ENCODE data around the gene NUDT8.
A peak's percentile ranks its signal among the peaks of the same experiment; 100 is the strongest.
"Not testable (repeated sequence)": the region's sequence is repeated elsewhere in the genome, so short reads cannot be mapped to it uniquely, and the experiment has no call there.

Gene NUDT8

GRCh38 chr11:67606093-67606491 is 23.6 kb downstream of the NUDT8 start:
- Histone ChIP-seq H3K4me3 (ENCODE audit: control insufficient read depth in 1 of 7, extremely low read depth in 1 of 7, insufficient read depth in 4 of 7, low read depth in 2 of 7, low read length in 6 of 7) (peak overlapping the region in 6 of 7 experiments; percentile 89 to 98 (median 90)), H3K9me3 (ENCODE audit: control extremely low read depth in 1 of 5, control insufficient read depth in 4 of 5, insufficient read depth in 2 of 5, low read depth in 1 of 5, low read length in 4 of 5) (no peaks in the 10 kb centered on the region), H3K4me1 (ENCODE audit: control extremely low read depth in 1 of 4, control insufficient read depth in 4 of 4, insufficient read depth in 4 of 4, low read length in 3 of 4) (peaks cover 8 to 44% (median 20%) of the 10 kb centered on the region in 4 experiments), H3K27me3 (replicated peaks in 2 of 5; ENCODE audit: control insufficient read depth in 4 of 5, insufficient read depth in 5 of 5, low read length in 4 of 5) (no peaks in the 10 kb centered on the region), H3K36me3 (ENCODE audit: control insufficient read depth in 4 of 4, insufficient read depth in 4 of 4, low read length in 3 of 4) (peaks cover 0 to 30% (median 14%) of the 10 kb centered on the region in 4 experiments), H3K27ac (ENCODE audit: insufficient read depth in 1 of 2, low read depth in 1 of 2, low read length in 2 of 2, poor library complexity in 1 of 2, severe bottlenecking in 2 of 2) (peak overlapping the region in 1 of 2 experiments; percentile 61)
- CTCF ChIA-PET = interaction anchor here (0.9 to 1.4 kb wide), 5 partner anchors 14 to 59 kb away, joined by 3 to 5 read pairs (median 4); partner anchors contain the start of gene GSTP1
- no peak for DNase-seq
- POLR2A ChIA-PET = no interaction called here
- WGBS (ENCODE audit: insufficient coverage) = 59% methylated on average over 14 of the region's 17 CpGs

- no peak for DNase-seq
- POLR2A ChIA-PET = no interaction called here
- no peaks in the 10 kb centered on the region for H3K9me3 ChIP-seq (ENCODE audit: control extremely low read depth in 1 of 5, control insufficient read depth in 4 of 5, insufficient read depth in 2 of 5, low read depth in 1 of 5, low read length in 4 of 5)
- WGBS (ENCODE audit: insufficient coverage) = 89% methylated on average over 7 of the region's 11 CpGs
- H3K4me3 ChIP-seq (ENCODE audit: control insufficient read depth in 1 of 7, extremely low read depth in 1 of 7, insufficient read depth in 4 of 7, low read depth in 2 of 7, low read length in 6 of 7) = no peak overlapping the region
- CTCF ChIA-PET = interaction anchor here (0.6 to 1.4 kb wide), 6 partner anchors 13 to 58 kb away, joined by 3 to 5 read pairs (median 4); partner anchors contain the start of gene GSTP1
- H3K36me3 ChIP-seq (ENCODE audit: control insufficient read depth in 4 of 4, insufficient read depth in 4 of 4, low read length in 3 of 4) = peaks cover 0 to 24% (median 9%) of the 10 kb centered on the region in 4 experiments
- H3K27me3 ChIP-seq (replicated peaks in 2 of 5; ENCODE audit: control insufficient read depth in 4 of 5, insufficient read depth in 5 of 5, low read length in 4 of 5) = no peaks in the 10 kb centered on the region
- H3K4me1 ChIP-seq (ENCODE audit: control extremely low read depth in 1 of 4, control insufficient read depth in 4 of 4, insufficient read depth in 4 of 4, low read length in 3 of 4) = peaks cover 14 to 50% (median 27%) of the 10 kb centered on the region in 4 experiments
- peak overlapping the region in 1 of 2 experiments; percentile 61 for H3K27ac ChIP-seq (ENCODE audit: insufficient read depth in 1 of 2, low read depth in 1 of 2, low read length in 2 of 2, poor library complexity in 1 of 2, severe bottlenecking in 2 of 2)
Measured at GRCh38 chr11:67605231-67606011, 24.3 kb downstream of the NUDT8 start.

- Histone ChIP-seq H3K27me3 (replicated peaks in 2 of 5; ENCODE audit: control insufficient read depth in 4 of 5, insufficient read depth in 5 of 5, low read length in 4 of 5) (no peaks in the 10 kb centered on the region), H3K36me3 (ENCODE audit: control insufficient read depth in 4 of 4, insufficient read depth in 4 of 4, low read length in 3 of 4) (peaks cover 0 to 18% (median 5%) of the 10 kb centered on the region in 4 experiments), H3K4me1 (ENCODE audit: control extremely low read depth in 1 of 4, control insufficient read depth in 4 of 4, insufficient read depth in 4 of 4, low read length in 3 of 4) (peaks cover 19 to 56% (median 32%) of the 10 kb centered on the region in 4 experiments), H3K4me3 (ENCODE audit: control insufficient read depth in 1 of 7, extremely low read depth in 1 of 7, insufficient read depth in 4 of 7, low read depth in 2 of 7, low read length in 6 of 7) (no peak overlapping the region), H3K9me3 (ENCODE audit: control extremely low read depth in 1 of 5, control insufficient read depth in 4 of 5, insufficient read depth in 2 of 5, low read depth in 1 of 5, low read length in 4 of 5) (no peaks in the 10 kb centered on the region), H3K27ac (ENCODE audit: insufficient read depth in 1 of 2, low read depth in 1 of 2, low read length in 2 of 2, poor library complexity in 1 of 2, severe bottlenecking in 2 of 2) (peak overlapping the region in 1 of 2 experiments; percentile 61)
- 94% methylated on average over 2 of the region's 2 CpGs for WGBS (ENCODE audit: insufficient coverage)
- POLR2A ChIA-PET = no interaction called here
- no peak for DNase-seq
- CTCF ChIA-PET = interaction anchor here (0.9 kb wide), 1 partner anchor 11 kb away, joined by 3 read pairs; no protein-coding TSS in a partner anchor
Measured at GRCh38 chr11:67604815-67605214, 24.9 kb downstream of the NUDT8 start.

GRCh38 chr11:67604119-67604518 is 25.6 kb downstream of the NUDT8 start:
- DNase-seq; H3K9me3 ChIP-seq (ENCODE audit: control extremely low read depth in 1 of 5, control insufficient read depth in 4 of 5, insufficient read depth in 2 of 5, low read depth in 1 of 5, low read length in 4 of 5); POLR2A ChIA-PET; H3K27me3 ChIP-seq (replicated peaks in 2 of 5; ENCODE audit: control insufficient read depth in 4 of 5, insufficient read depth in 5 of 5, low read length in 4 of 5); H3K27ac ChIP-seq (ENCODE audit: insufficient read depth in 1 of 2, low read depth in 1 of 2, low read length in 2 of 2, poor library complexity in 1 of 2, severe bottlenecking in 2 of 2); H3K4me3 ChIP-seq (ENCODE audit: control insufficient read depth in 1 of 7, extremely low read depth in 1 of 7, insufficient read depth in 4 of 7, low read depth in 2 of 7, low read length in 6 of 7): not testable (repeated sequence)
- CTCF ChIA-PET = interaction anchor here (0.8 to 0.9 kb wide), 2 partner anchors 10 kb away, joined by 3 read pairs; no protein-coding TSS in a partner anchor
- H3K4me1 ChIP-seq (ENCODE audit: control extremely low read depth in 1 of 4, control insufficient read depth in 4 of 4, insufficient read depth in 4 of 4, low read length in 3 of 4) = peaks cover 21 to 63% (median 39%) of the 10 kb centered on the region in 4 experiments
- peaks cover 0 to 11% (median 1%) of the 10 kb centered on the region in 4 experiments for H3K36me3 ChIP-seq (ENCODE audit: control insufficient read depth in 4 of 4, insufficient read depth in 4 of 4, low read length in 3 of 4)
- 100% methylated on average over 1 of the region's 4 CpGs for WGBS (ENCODE audit: insufficient coverage)

- no peak overlapping the region for H3K27ac ChIP-seq (ENCODE audit: insufficient read depth in 1 of 2, low read depth in 1 of 2, low read length in 2 of 2, poor library complexity in 1 of 2, severe bottlenecking in 2 of 2)
- peaks cover 0 to 7% (median 3%) of the 10 kb centered on the region in 5 experiments for H3K9me3 ChIP-seq (ENCODE audit: control extremely low read depth in 1 of 5, control insufficient read depth in 4 of 5, insufficient read depth in 2 of 5, low read depth in 1 of 5, low read length in 4 of 5)
- DNase-seq = no peak
- peaks cover 19 to 47% (median 27%) of the 10 kb centered on the region in 4 experiments for H3K4me1 ChIP-seq (ENCODE audit: control extremely low read depth in 1 of 4, control insufficient read depth in 4 of 4, insufficient read depth in 4 of 4, low read length in 3 of 4)
- H3K27me3 ChIP-seq (replicated peaks in 2 of 5; ENCODE audit: control insufficient read depth in 4 of 5, insufficient read depth in 5 of 5, low read length in 4 of 5) = no peaks in the 10 kb centered on the region
- 94% methylated on average over 6 of the region's 7 CpGs for WGBS (ENCODE audit: insufficient coverage)
- peak overlapping the region in 2 of 7 experiments; percentile 62 to 63 for H3K4me3 ChIP-seq (ENCODE audit: control insufficient read depth in 1 of 7, extremely low read depth in 1 of 7, insufficient read depth in 4 of 7, low read depth in 2 of 7, low read length in 6 of 7)
- POLR2A ChIA-PET = interaction anchor here (1.6 kb wide), 1 partner anchor 18 kb away, joined by 6 read pairs; the partner anchor contains the start of gene GSTP1
- CTCF ChIA-PET = interaction anchor here (1.3 to 3.4 kb wide), 2 partner anchors 13 to 17 kb away, joined by 6 to 15 read pairs; partner anchors contain the start of gene GSTP1
- H3K36me3 ChIP-seq (ENCODE audit: control insufficient read depth in 4 of 4, insufficient read depth in 4 of 4, low read length in 3 of 4) = no peaks in the 10 kb centered on the region
Measured at GRCh38 chr11:67601098-67601497, 28.6 kb downstream of the NUDT8 start.

- WGBS (ENCODE audit: insufficient coverage) = 14% methylated on average over 4 of the region's 7 CpGs
- Histone ChIP-seq H3K4me1 (ENCODE audit: control extremely low read depth in 1 of 4, control insufficient read depth in 4 of 4, insufficient read depth in 4 of 4, low read length in 3 of 4) (peaks cover 19 to 42% (median 27%) of the 10 kb centered on the region in 4 experiments), H3K36me3 (ENCODE audit: control insufficient read depth in 4 of 4, insufficient read depth in 4 of 4, low read length in 3 of 4) (no peaks in the 10 kb centered on the region), H3K27ac (ENCODE audit: insufficient read depth in 1 of 2, low read depth in 1 of 2, low read length in 2 of 2, poor library complexity in 1 of 2, severe bottlenecking in 2 of 2) (peak overlapping the region in 1 of 2 experiments; percentile 20), H3K4me3 (ENCODE audit: control insufficient read depth in 1 of 7, extremely low read depth in 1 of 7, insufficient read depth in 4 of 7, low read depth in 2 of 7, low read length in 6 of 7) (peak overlapping the region in 5 of 7 experiments; percentile 0 to 63 (median 29)), H3K9me3 (ENCODE audit: control extremely low read depth in 1 of 5, control insufficient read depth in 4 of 5, insufficient read depth in 2 of 5, low read depth in 1 of 5, low read length in 4 of 5) (peaks cover 0 to 7% (median 3%) of the 10 kb centered on the region in 5 experiments), H3K27me3 (replicated peaks in 2 of 5; ENCODE audit: control insufficient read depth in 4 of 5, insufficient read depth in 5 of 5, low read length in 4 of 5) (no peaks in the 10 kb centered on the region)
- peak in 2 of 3 donors; percentile 83 to 89 for DNase-seq
- CTCF ChIA-PET = interaction anchor here (1.3 to 3.4 kb wide), 2 partner anchors 14 to 17 kb away, joined by 6 to 15 read pairs; partner anchors contain the start of gene GSTP1
- POLR2A ChIA-PET = interaction anchor here (1.6 kb wide), 1 partner anchor 17 kb away, joined by 6 read pairs; the partner anchor contains the start of gene GSTP1
Measured at GRCh38 chr11:67600324-67601029, 29.3 kb downstream of the NUDT8 start.

Data from common myeloid progenitor, CD34-positive (primary cell).